HepG2 (cell line): Measurements from ENCODE around the gene EPHB4. TPM values are rescaled to one million over a fixed set of nuclear protein-coding genes. Genes with fewer than 3 reads are reported as not detected.

Experiments
- ARHGAP35 ChIP-seq: sonication (generic); formaldehyde crosslinking; IDR thresholded peaks from 2 replicates; pipeline ENCODE4 v1.9.0; 2022; ENCODE audit warnings: mild to moderate bottlenecking, inconsistent platforms, moderate library complexity, missing genetic modification reagents, borderline replicate concordance
- ARNT ChIP-seq: fragments of 450-650 bp; IDR thresholded peaks from 2 replicates; pipeline ENCODE4 v1.6.1; 2017
- FOXP4 ChIP-seq: sonication (generic); formaldehyde crosslinking; IDR thresholded peaks from 2 replicates; pipeline ENCODE4 v1.4.0; 2020; ENCODE audit warnings: missing genetic modification reagents
- GLMP ChIP-seq: sonication (generic); formaldehyde crosslinking; IDR thresholded peaks from 2 replicates; pipeline ENCODE4 v1.9.0; 2021; ENCODE audit warnings: missing genetic modification reagents, mild to moderate bottlenecking, borderline replicate concordance
- LBX2 ChIP-seq: sonication (generic); formaldehyde crosslinking; IDR thresholded peaks from 2 replicates; pipeline ENCODE4 v1.5.0; 2020; ENCODE audit warnings: missing genetic modification reagents, mild to moderate bottlenecking, borderline replicate concordance
- MTF1 ChIP-seq: sonication (generic); formaldehyde crosslinking; IDR thresholded peaks from 2 replicates; pipeline ENCODE4 v1.5.0; 2020; ENCODE audit warnings: missing genetic modification reagents
- NFYB ChIP-seq: sonication (generic); formaldehyde crosslinking; IDR thresholded peaks from 2 replicates; pipeline ENCODE4 v1.4.0; 2020; ENCODE audit warnings: missing genetic modification reagents
- NONO ChIP-seq, 2 experiments: fragments of 450-650 bp in 1 of 2; sonication (generic) in 1 of 2; formaldehyde crosslinking in 1 of 2; IDR thresholded peaks in 1 of 2; conservative IDR thresholded peaks in 1 of 2; 2 replicates each; pipeline versions ENCODE4 v1.6.1 to v1.8.0; 2017 to 2022; ENCODE audit warnings: mild to moderate bottlenecking in 1 of 2, missing genetic modification reagents in 1 of 2, moderate library complexity in 1 of 2
- PAXIP1 ChIP-seq: sonication (generic); formaldehyde crosslinking; conservative IDR thresholded peaks from 2 replicates; pipeline ENCODE4 v1.4.0; 2020; ENCODE audit warnings: mild to moderate bottlenecking, missing genetic modification reagents, moderate library complexity
- PHF21A ChIP-seq: sonication (generic); formaldehyde crosslinking; IDR thresholded peaks from 2 replicates; pipeline ENCODE4 v1.5.0; 2020; ENCODE audit warnings: mild to moderate bottlenecking, missing genetic modification reagents
- POGZ ChIP-seq: sonication (generic); formaldehyde crosslinking; IDR thresholded peaks from 2 replicates; pipeline ENCODE4 v1.4.0; 2020; ENCODE audit warnings: mild to moderate bottlenecking, missing genetic modification reagents
- RBM39 ChIP-seq: fragments of 200-400 bp; formaldehyde crosslinking; IDR thresholded peaks from one replicate; pipeline ENCODE4 v1.6.1; 2018; ENCODE audit warnings: antibody characterized with exemption, mild to moderate bottlenecking, low read depth, low read length; ENCODE audit not compliant: poor library complexity, severe bottlenecking
- RFXAP ChIP-seq: sonication (generic); formaldehyde crosslinking; IDR thresholded peaks from 2 replicates; pipeline ENCODE4 v1.4.0; 2020; ENCODE audit warnings: missing genetic modification reagents, borderline replicate concordance
- SMC3 ChIP-seq: IDR thresholded peaks from 2 replicates; pipeline ENCODE4 v1.6.1; 2011; ENCODE audit warnings: low read length, improper control_type of control experiment
- TFDP2 ChIP-seq: sonication (generic); formaldehyde crosslinking; IDR thresholded peaks from 2 replicates; pipeline ENCODE4 v1.4.0; 2020; ENCODE audit warnings: missing genetic modification reagents
- ZBTB1 ChIP-seq: sonication (generic); formaldehyde crosslinking; IDR thresholded peaks from 2 replicates; pipeline ENCODE4 v1.4.0; 2020; ENCODE audit warnings: missing genetic modification reagents, borderline replicate concordance
- ZBTB42 ChIP-seq: sonication (generic); formaldehyde crosslinking; IDR thresholded peaks from 2 replicates; pipeline ENCODE4 v1.5.0; 2020; ENCODE audit warnings: mild to moderate bottlenecking, missing genetic modification reagents
- ZNF180 ChIP-seq: sonication (generic); formaldehyde crosslinking; IDR thresholded peaks from 2 replicates; pipeline ENCODE4 v1.4.0; 2020; ENCODE audit warnings: low read depth, missing genetic modification reagents, borderline replicate concordance
- ZNF598 ChIP-seq: sonication (generic); formaldehyde crosslinking; IDR thresholded peaks from 2 replicates; pipeline ENCODE4 v1.5.1; 2020; ENCODE audit warnings: mild to moderate bottlenecking, missing genetic modification reagents, borderline replicate concordance
- polyA plus RNA-seq, 8 experiments: library from polyadenylated mRNA; depleted of rRNA in 3 of 8; stranded (reverse) in 7 of 8; unstranded in 1 of 8; fragments of >200 nt; fragmentation: Illumina TruSeq in 4 of 8; extraction: Trizol in 4 of 8; gene quantifications; 2 replicates each; pipeline versions ENCODE4 v1.2.1 to v1.2.3, GENCODE V29; 2011 to 2016; ENCODE audit warnings: low read depth in 4 of 8, missing spikeins in 1 of 8, mixed read lengths in 1 of 8; ENCODE audit not compliant: insufficient read depth in 1 of 8
- total RNA-seq, 5 experiments: library from RNA; depleted of rRNA; stranded (reverse); fragments of >200 nt; fragmentation: Illumina TruSeq; extraction: Trizol; gene quantifications; 2 replicates each; pipeline ENCODE4 v1.2.3, GENCODE V29; 2016; ENCODE audit warnings: low read depth in 1 of 5

Gene EPHB4
- total and polyA plus RNA-seq, 2 of the 13 experiments (the other 11 are each of a cell fraction or from before 2014, with no cell fraction given): 61.4 to 69.6 TPM

GRCh38 chr7:100874577-100875355 is 47.4 kb upstream of the EPHB4 start, which contains the start of gene SRRT (continued):
- TF ChIP-seq TFDP2 (CRISPR knock-in tag) (peak; percentile 96), MTF1 (CRISPR knock-in tag) (no peak), PHF21A (CRISPR knock-in tag) (peak; percentile 77; the same call in 1 of the 2 replicates), PAXIP1 (CRISPR knock-in tag) (peak; percentile 74), ARNT (no peak), LBX2 (CRISPR knock-in tag) (no peak; the same call in 1 of the 2 replicates), ZBTB42 (no peak), NONO (IDR thresholded peaks at IDR 0.05) (no peak), NONO (CRISPR knock-in tag; conservative IDR thresholded peaks at IDR 0.05) (peak; percentile 92), ZNF598 (CRISPR knock-in tag) (no peak), GLMP (CRISPR knock-in tag) (no peak), ZNF180 (CRISPR knock-in tag) (no peak), FOXP4 (CRISPR knock-in tag) (peak; percentile 59; the same call in 1 of the 2 replicates), ZBTB1 (CRISPR knock-in tag) (no peak), RFXAP (CRISPR knock-in tag) (peak; percentile 49; the same call in 1 of the 2 replicates), POGZ (CRISPR knock-in tag) (peak; percentile 97), ARHGAP35 (CRISPR knock-in tag) (no peak; the same call in 1 of the 2 replicates), SMC3 (no peak), RBM39 (peak; percentile 90), NFYB (CRISPR knock-in tag) (0 out of 2 replicates have a peak, but pooled peaks have one; percentile 32)
